GM19455 (cell line): ENCODE data around the gene ZNG1F.
"Not testable (repeated sequence)": the region's sequence is repeated elsewhere in the genome, so short reads cannot be mapped to it uniquely, and the experiment has no call there.

Experiments used
- ATAC-seq: cut with Tn5 transposase; IDR thresholded peaks from one replicate; pipeline ENCODE4 v1.9.1; 2021; ENCODE audit not compliant: unreplicated experiment

Gene ZNG1F

DNA sequence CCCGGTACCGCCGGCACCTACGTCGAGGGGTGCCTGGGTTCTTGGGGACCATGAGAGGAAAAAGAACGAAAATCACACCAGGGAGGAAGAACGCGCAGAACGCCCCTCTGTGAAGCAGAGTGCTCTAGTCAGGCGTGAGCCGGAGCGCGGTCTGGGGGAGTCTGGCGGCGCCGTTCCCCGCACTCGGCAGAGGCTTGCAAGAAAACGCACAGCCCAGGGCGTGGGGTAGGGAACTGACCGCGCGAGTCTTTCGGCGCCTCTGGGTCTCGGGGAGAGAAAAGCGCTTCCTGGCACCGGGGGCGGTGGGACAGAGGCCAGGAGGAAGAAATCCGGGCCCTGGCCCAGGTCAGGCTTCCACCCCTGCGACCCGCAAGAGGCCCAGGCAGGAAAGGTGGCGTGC is 65.3 kb downstream of the ZNG1F start:
- ATAC-seq: not testable (repeated sequence)

DNA sequence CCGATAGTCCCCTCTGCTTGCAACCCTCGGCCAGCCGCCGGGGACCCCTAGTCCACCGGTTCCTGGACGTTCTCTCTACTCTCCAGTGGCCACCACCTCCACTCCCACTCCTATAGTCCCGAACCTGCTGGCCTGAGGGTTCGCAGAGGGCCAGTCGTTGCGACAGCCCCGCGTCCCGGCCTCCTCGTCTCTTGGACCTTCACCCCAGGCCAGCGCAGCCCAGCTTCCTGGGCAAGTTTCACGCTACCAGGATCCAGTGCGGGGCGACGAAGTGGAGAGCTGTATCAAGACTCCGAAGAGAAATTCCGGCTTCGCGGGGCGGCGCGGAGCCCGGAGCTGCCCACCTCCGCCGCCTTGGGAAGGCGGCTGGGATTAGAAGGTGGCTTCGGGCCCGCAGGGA is 65.7 kb downstream of the ZNG1F start:
- ATAC-seq: not testable (repeated sequence)

DNA sequence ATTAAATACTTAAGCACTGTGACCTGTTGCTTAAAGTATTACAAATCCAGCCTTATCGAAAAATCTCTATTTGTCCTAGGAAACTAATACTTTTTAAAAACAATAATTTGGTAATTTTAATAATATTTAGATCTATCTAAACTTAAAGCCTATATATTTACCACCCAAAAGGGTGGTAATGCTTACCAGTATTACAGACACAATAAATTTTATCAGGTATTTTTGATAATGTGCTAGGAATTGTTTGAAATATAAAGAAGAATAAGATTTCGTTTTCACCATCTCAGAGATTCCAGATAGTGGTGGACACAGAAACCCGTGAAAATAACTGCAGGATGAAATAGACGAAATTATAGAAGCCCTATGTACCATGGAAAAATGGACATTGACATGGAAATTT is 68.4 kb downstream of the ZNG1F start:
- ATAC-seq: not testable (repeated sequence)

DNA sequence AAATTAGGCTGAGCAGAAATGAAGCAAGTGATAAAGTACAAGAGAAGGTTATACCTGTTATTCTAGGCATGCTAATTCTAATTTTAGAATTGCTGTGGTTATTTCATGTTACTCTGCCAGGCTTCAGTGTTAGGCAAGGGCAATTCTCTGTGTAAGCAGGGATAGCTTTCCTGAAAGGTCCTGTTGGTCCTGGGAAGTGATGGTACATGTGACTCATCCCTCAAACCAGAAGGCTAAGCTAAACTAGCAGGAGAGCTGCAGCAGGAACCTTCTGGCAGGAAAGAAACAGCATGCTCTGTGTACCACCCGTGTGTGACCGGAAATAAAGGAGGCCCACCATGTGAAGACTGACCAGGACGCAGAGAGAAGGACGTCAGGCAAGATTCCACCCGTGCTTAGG is 69.4 kb downstream of the ZNG1F start:
- not testable (repeated sequence) for ATAC-seq

DNA sequence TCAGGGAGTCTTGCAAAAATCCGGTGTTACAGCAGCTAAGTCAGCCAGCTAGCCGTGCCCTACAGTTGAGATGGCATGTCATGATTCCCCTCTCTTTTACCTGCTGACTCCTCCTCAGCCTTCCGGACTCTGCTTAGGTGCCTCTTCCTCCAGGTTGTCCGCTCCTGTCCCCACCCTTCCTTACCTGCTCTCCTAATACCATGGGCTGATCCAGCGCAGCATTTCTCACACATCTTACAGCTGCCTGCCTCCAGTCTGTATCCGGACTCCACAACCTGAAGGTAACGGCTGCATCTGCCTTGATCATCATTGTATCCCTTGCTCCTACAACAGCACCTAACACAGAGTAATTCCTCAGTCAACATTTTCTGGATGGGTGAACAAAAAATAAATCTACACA is 69.8 kb downstream of the ZNG1F start:
- ATAC-seq: not testable (repeated sequence)

DNA sequence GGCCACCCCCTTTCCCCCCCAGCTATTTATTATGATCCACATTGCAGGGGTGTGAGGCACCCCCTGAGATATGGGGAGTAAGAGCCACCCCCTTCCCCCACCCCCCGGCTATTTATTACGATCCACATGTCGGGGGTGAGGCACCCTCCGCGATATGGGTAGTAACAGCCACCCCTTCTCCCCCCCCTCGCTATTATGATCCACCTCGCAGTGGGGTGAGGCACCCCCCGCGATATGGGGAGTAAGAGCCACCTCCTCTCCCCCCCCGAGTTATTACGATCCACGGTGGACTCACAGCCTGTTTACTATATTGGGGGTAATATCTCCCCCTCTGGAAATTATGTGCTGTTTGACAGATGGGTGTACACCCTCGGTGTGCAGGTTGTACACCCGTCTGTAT is 75.8 kb downstream of the ZNG1F start:
- ATAC-seq: not testable (repeated sequence)

DNA sequence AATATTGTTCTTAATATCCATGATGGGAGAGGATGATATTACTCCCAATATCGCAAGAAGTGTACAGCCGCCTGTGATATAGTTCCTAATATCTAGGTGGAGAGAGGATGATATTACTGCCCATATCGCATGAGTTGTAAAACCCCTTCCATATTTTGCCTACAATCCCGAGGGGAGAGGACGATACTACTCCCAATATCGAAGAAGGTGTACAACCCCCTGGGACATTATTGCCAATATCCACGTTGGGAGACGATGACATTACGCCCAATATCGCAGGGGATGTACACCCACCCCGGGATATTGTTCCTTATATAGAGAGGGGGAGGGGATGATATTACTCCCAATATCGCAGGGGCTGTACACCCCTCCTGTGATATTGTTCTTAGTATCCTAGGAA is 77.7 kb downstream of the ZNG1F start:
- not testable (repeated sequence) for ATAC-seq

DNA sequence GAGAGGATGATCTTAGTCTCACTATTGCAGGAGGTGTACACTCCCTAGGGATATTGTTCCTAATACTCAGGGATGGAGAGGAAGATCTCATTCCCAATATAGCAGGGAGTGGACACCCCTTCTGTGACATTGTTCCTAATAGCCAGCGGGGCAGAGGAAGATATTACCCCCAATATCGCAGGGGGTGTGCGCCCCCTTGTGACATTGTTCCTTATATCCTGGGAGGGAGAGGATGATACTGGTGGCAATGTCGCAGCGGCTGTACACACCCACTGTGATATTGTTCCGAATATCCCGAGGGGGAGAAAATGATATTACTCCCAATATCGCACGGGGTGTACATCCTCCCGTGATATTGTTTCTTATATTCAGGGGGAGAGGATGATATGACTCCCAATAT is 78.2 kb downstream of the ZNG1F start:
- ATAC-seq: not testable (repeated sequence)

DNA sequence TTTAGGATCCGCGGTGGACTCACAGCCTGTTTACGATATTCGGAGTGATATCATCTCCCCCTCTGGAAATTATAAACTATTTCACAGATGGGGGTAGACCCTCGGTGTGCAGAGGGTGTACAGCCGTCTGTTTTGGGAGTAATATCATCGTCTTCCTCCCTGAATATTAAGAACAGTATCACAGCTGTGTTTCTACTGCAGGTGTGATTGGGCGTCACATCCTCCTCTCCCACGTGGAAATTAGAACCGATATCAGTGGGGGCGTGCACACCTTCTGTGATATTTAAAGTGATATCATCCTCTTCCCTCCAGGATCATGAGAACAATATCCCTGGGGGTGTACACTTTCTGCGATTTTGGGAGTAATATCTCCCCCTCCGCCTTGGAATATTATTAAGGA is 79.9 kb downstream of the ZNG1F start:
- not testable (repeated sequence) for ATAC-seq

DNA sequence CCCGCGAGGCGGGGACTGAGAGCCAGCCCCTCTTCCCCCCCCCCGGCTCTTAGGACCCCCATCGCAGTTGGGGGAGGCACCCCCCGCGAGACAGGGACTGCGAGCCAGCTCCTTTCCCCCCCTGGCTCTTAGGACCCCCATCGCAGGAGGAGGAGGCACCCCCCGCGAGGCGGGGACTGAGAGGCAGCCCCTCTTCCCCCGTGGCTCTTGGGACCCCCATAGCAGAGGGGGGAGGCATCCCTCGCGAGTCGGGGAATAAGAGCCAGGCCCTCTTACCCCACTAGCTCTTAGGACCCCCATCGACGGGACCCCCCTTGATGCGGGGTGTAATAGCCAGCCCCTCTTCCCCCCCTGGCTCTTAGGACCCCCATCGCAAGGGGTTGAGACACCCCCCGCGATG is 80.3 kb downstream of the ZNG1F start:
- ATAC-seq: not testable (repeated sequence)

DNA sequence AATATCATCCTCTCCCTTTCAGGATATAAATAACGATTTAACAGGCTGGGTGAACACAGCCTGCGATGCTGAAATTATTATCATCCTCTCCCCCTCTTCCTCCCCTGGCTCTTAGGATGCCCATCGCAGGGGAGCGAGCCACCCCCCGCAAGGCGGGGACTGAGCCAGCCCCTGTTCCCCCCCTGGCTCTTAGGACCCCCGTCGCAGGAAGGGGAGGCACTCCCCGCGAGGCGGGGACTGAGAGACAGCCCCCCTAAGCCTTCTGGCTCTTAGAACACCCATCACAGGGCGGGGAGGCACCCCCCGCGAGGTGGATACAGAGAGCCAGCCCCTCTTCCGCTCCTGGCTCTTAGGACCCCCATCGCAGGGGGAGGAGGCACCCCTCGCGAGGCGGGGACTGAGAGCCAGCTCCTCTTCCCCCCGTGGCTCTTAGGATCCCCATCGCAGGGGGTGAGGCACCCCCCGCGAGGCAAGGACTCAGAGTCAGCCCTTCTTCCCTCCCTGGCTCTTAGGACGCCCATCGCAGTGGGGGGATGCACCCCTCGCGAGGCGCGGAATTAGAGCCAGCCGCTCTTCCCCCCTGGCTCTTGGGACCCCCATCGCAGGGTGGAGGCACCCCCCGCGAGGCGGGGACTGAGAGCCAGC is 82.5 kb downstream of the ZNG1F start:
- ATAC-seq: not testable (repeated sequence)

DNA sequence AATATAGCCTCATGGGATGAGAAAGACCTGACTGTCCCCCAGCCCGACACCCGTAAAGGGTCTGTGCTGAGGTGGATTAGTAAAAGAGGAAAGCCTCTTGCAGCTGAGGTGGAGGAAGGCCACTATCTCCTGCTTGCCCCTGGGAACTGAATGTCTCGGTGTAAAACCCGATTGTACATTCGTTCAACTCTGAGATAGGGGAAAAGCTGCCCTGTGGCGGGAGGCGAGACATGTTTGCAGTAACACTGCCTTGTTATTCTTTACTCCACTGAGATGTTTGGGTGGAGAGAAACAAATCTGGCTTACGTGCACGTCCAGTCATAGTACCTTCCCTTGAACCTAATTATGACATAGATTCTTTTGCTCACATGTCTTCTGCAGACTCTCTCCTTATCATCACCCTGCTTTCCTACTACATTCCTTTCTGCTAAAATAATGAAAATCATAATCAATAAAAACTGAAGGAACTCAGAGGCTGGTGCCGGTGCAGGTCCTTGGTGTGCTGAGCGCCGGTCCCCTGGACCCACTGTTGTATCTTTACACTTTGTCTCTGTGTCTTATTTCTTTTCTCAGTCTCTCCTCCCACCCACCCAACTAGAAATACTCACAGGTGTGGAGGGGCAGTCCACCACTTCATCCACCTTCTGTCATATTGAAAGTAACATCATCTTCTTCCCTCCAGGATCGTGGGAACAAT is 83.4 kb downstream of the ZNG1F start:
- not testable (repeated sequence) for ATAC-seq

DNA sequence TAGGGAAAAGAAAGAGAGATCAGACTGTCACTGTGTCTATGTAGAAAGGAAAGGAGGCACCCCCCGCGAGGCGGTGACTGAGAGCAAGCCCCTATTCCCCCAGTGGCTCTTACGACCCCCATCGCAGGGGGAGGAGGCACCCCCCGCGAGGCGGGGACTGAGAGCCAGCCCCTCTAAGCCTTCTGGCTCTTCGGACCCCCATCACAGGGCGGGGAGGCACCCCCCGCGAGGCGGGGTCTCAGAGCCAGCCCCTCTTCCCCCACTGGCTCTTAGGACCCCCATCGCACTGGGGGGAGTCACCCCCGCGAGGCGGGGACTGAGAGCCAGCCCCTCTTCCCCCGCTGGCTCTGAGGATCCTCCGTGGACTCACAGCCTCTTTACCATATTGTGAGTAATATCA is 84.6 kb downstream of the ZNG1F start:
- ATAC-seq: not testable (repeated sequence)

DNA sequence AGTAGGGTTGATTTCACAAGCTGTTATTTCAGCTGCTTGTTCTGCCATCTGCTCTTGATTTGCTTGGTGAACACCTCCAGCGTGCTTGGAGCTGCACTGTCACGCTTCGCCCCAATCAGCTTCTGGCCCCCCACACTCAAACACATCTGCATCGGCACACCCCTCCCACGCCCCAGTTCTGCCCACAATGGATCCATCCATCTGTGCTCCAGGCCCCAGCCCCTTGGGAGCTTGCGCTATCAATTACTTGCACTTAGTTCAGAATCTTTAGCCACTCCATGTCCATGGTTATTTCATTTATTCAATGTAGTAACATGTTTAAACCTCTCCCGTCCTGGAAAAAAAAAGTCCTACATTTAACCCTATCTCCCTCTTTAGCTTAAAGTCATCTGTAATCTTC is 88.6 kb downstream of the ZNG1F start:
- not testable (repeated sequence) for ATAC-seq

DNA sequence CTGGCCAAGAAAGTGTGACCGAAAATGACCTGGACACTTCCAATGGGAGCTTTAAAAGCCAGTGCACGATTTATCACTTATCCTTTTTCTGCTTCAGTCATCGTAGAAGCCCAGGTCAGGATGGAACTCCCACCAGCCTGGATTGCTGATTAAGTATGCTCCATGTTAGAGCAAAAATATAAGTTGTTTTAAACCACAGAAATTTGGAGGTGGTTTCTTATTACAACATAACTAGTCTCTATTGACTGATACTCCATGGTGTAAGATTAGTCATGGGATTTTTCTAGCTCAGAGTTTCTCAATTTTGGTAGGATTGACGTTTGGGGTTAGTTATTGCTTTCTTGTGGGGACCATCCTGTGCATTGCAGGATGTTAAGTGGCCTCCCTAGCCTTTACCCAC is 90.4 kb downstream of the ZNG1F start:
- not testable (repeated sequence) for ATAC-seq

DNA sequence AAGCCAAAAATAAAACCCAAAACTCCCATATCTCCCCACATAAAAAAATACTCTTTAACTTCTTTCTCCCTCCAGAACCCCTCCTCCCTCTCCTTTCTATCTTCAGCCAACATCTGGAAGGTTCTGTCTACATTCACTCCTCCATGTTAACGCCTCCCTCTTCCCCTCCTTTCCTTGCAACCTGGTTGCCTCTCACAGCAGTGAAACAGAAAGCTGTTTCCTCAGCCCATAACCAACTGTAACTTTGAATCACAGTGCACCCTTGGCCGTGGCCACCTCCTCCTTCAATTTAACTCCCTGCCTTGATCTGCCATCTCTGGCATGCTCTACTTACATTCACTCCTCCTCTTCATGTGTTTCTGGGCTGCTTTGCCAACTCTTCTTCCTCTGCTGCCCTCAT is 94.1 kb downstream of the ZNG1F start:
- ATAC-seq: not testable (repeated sequence)

DNA sequence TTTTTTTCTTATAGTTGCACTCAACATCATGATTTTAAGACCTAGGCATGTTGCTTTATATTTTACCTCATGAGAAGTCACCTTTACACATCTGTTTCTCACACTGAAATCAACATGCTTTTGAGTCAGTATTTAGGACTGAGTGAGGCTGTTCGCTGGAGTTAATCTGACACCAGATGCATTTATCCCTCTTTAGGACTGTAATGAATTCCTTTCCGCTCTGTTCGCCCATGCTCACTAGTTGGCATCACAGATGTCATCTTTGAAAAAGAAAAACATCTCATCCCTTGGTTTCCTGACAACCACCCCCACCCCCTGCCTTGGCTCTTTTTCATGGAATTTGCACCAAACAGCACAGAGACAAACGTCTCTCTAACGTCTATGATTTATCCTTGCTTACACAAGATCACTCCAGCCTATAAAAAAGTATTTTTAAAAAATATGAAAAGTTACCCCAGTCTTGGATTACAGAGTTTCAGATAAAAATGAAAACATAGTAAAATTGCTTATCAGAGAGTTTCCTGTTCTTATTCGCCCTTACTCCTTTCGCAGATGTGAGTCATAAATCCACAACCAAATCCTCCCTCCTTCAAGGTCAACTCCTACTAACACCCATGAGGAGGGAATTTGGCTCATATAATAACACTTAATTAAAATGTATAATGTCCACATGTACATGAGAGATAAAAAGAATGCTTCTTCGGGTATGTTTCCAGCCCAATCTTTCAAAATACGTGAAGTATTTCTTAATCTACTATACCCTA is 94.9 kb downstream of the ZNG1F start:
- ATAC-seq: not testable (repeated sequence)

DNA sequence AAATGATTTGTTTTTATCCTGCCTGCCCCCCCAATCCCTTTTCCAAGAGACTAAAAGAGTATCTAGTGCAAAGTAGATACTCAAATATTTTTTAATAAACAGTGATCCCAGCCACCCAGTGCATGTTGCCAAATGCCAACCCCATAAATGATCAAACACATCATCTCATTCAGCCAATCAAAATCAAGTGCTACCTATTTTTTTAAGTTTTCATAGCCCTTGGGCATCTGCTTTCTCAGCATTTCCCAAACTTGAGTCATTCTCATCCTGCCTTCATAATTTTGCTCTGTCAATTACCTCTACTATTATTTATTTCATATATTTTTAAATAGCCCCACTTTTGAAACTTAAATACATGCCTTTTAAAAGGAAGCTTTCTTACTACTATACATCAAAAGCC is 98.2 kb downstream of the ZNG1F start:
- not testable (repeated sequence) for ATAC-seq

DNA sequence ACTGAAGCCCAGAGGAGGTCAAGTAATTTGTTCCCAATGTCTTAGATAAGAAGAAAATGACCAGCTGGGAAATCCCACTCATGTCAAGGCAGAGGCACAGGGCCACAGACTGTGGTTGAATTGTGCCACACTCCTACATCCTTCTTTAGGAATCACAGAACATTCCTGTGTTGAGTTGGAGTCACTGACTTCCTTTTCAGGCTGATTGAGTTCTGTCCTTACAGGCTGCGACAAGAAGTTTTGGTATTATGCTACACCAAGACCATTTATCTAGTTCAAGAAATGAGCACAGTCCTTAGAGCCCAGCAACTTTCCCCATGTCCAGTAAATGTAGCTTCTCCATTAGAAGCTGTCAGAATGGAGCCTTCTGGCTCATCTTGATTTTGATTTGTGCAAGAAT is 98.7 kb downstream of the ZNG1F start:
- ATAC-seq: not testable (repeated sequence)

DNA sequence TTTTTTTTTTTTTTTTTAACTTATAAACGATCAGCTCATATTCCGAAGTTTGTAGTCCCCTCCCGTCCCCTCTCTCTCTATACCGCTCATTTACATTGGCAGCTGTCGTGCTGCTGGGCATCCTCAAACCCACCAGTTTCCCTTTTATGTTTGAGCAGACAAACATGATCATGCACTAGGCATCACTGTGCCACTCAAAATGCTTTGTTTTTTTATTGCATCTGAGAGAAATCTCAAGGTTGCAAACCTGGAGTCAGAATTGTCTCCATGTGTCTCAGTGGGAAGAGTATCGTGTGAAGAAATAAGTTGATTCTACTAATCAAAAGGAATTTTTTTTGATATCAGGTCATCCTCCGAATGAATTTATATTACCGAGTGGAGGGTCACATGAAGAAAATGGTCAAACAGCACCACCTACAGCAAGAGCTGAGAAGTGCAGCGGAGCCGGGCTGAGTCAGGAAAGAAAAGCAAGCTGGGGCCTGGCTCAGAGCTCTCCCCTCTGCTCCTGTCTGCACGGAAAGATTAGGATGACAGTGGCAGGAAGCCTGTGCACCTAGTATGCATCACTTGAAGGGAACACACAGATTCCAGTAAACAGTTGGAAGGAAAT is 100.6 kb downstream of the ZNG1F start:
- peak; percentile 71 for ATAC-seq

DNA sequence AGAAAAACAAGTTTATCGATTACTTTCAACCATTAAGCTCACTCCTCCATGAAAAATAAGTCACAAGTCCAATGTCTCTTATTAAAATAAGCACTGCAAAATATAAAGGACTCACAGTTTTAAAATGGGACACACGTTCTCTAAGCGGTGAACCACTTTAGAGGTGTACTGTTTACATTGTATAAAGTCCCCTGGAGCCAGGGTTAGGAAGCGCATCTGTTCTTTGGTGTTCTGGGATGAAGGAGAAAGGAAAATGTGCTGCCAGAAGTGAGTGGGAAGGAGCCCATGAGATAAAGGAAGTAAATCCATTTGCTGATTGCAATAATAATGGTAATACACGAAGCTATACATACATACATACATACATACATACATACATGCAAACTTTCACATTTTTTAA is 101.2 kb downstream of the ZNG1F start:
- ATAC-seq: not testable (repeated sequence)
